ENCODE data around the gene MYL9.

MYL9 gene

DNA sequence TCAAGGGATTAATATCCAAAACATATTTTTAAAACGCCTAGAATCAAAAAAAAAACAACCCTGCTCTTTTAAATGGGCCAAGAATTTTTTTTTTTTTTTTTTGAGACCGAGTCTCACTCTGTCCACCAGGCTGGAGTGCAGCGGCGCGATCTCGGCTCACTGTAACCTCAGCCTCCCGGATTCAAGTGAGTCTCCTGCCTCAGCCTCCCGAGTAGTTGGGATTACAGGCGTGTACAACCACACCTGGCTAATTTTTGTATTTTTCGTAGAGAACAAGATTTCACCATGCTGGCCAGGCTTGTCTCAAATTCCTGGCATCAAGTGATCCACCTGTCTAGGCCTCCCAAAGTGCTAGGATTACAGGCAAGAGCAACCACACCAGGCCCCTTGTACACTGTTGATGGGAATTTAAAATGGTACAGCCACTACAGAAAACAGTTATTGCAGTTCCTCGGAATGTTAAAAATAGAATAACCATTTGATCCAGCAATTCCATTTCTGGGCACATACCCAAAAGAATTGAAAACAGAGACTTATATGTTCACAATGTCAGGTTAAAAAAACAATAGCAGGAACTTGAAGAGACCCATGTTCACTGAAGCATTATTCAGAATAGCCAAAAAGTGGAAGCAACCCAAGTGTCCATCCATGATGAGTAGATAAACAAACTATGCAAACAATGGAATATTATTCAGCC lies 3.1 kb upstream of the MYL9 start:
- no peak for DNase-seq (ENCODE audit: low spot score)
- in situ Hi-C loops (cut with MboI; ENCODE audit: low pct_unique_long_range_greater_than_20kb, low sequenced_read_pairs, unreplicated experiment), result no loop called here
- TF ChIP-seq, protein P1, sequence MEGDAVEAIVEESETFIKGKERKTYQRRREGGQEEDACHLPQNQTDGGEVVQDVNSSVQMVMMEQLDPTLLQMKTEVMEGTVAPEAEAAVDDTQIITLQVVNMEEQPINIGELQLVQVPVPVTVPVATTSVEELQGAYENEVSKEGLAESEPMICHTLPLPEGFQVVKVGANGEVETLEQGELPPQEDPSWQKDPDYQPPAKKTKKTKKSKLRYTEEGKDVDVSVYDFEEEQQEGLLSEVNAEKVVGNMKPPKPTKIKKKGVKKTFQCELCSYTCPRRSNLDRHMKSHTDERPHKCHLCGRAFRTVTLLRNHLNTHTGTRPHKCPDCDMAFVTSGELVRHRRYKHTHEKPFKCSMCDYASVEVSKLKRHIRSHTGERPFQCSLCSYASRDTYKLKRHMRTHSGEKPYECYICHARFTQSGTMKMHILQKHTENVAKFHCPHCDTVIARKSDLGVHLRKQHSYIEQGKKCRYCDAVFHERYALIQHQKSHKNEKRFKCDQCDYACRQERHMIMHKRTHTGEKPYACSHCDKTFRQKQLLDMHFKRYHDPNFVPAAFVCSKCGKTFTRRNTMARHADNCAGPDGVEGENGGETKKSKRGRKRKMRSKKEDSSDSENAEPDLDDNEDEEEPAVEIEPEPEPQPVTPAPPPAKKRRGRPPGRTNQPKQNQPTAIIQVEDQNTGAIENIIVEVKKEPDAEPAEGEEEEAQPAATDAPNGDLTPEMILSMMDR (IDR thresholded peaks at IDR 0.05; ENCODE audit: extremely low read depth, insufficient read depth, missing control alignments), result no peak

DNA sequence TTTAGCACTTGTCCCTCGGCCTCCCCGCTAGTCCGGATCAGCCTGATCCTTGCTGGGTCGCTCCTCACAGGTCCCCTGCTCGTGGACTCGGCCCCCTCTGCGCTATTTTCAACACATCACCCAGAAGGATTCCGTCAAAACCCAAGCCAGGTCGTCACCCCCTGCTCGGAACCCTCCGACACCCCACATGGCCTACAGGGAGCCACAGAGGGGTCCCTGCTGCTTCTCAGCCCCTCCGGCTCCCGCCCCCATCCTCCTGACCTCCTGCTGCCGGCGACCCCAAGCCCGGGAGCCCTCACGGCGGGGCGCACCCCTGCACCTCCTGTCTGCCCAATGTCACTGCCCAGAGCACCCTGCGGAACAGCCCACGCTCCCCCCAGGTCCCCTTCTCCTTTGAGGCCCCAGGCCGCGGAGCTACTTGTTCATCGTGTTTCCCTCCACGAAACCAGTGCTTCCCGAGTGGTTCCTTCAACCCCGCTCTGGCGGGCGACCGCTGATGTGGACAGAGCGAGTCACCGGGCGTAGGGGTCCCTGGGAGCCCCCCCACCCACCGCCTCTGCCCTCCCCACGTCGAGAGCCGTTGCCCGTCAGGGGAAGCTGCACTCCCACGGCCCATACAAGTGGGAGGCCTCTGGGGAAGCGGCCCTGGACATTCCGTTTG lies 638 bp upstream of the MYL9 start:
- in situ Hi-C loops (cut with MboI; ENCODE audit: low pct_unique_long_range_greater_than_20kb, low sequenced_read_pairs, unreplicated experiment), result no loop called here
- no peak for DNase-seq (ENCODE audit: low spot score)
- TF ChIP-seq, protein P1 (IDR thresholded peaks at IDR 0.05; ENCODE audit: extremely low read depth, insufficient read depth, missing control alignments), result no peak

DNA sequence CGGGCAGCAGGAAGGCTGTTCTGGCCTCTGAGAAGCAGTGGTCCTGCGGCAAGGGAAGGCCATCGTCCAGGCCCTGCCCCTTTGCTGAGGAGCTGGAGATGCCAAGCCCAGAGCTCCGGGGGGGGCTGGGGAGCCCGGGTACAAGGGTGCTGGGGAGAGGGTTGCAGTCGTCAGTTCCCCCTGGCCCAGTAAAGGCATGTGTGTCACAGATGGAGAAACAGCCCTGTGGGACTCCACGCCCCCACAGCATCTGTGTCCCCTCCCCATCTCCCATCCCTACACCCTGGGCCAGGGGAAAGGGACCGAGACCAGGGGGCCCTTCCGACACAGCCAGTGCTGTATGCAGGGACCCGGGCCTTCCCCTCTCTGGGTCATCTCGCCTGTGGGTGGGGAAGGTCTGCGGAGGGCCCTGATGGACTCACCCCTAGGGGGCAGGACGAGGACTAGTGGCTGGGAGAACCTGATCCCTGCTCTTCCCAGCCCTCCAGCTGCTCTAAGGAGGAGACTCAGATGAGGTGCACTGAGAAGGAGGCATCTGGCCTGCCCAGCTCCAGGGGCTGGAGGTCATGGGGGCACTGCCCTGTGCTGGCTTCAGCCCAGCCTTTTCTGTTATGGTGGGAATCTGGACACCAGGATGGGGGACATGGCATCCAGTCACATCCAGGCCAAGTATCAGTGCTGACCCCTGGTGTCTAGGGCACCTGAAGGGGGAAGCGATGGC lies 609 bp downstream of the MYL9 start:
- in situ Hi-C loops (cut with MboI; ENCODE audit: low pct_unique_long_range_greater_than_20kb, low sequenced_read_pairs, unreplicated experiment), result no loop called here
- no peak for DNase-seq (ENCODE audit: low spot score)

DNA sequence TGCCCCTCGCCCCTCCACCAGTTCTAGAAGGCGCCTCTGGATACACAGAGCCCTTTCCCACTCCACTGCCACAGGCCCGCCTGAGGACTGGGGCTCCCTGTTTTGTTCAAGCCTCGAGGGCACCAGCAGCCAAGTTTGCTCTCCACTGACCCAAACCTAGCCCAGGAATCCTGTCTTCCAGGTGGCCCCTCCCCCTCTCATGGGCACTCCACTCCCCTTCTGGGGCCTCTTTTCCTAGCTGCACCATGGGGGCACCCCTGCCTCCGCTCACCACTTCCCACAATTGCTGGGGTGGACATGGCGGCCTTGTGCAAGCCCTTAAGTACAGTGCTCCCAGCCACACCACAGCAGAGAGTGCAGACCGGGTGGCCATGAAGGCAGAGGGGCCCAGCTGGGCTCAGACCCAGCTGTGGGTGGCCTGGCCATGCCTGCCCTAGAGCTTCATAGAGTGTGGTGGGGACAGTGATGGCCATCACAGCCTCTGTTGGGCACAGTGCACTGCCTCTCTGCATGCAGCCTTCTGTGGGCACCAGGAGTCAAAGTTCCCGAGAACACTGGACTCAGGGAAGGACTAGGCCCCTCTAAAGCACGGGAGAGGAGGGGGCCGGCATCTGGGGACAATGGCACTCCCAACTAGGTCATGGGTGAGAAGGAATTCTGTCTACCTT lies 1.3 kb downstream of the MYL9 start:
- DNase-seq (ENCODE audit: low spot score), result no peak
- TF ChIP-seq, protein P1 (IDR thresholded peaks at IDR 0.05; ENCODE audit: extremely low read depth, insufficient read depth, missing control alignments), result no peak
- in situ Hi-C loops (cut with MboI; ENCODE audit: low pct_unique_long_range_greater_than_20kb, low sequenced_read_pairs, unreplicated experiment), result no loop called here

More for the DNA sequence above, 609 bp downstream of the MYL9 start:
- TF ChIP-seq, protein P1 (IDR thresholded peaks at IDR 0.05; ENCODE audit: extremely low read depth, insufficient read depth, missing control alignments), result peak; percentile 44

DNA sequence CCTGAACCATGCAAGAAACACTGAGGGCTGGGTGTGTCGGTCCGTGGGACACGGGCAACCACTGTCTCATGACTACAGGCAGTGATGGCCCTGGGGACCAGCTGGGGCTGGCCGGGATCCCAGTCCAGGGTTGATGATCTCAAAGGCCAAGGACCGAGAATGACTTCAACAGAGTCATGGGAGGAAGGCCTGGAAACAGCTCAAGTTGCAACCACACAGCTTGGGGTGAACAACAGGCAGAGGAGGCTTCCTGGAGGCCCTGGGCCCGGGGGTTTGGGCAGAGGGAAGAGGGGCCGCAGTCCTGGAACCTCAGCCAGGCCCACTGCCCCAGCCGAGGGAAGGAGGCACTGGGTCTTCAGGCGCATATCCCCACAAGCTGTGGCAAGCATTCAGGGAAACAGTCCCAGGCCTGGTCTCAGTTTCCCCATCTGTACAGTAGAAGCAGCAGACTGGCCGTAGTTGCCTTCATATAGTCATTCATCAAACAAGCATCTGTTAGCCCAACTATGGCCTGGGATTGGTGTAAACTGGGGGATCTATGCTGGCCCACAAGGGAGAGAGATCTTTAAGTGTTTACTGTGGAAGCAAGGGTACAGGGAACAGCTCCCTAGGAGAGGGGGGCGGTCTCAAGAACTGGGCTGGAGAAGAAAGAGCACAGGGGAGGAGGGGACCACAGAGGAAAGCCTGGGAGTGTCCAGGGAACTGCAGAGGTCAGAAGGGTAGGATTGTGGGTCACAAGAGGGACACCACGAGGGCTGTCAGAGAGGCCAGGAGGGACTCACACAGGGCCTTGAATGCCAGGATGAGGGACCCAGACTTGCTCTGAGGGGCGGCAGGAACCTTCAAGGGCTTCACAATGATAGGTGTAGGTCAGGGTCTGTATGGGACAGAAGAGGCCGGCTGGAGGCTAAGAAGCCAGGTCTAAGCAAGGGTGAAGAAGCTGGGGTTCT lies 2.1 kb downstream of the MYL9 start:
- TF ChIP-seq, protein P1 (IDR thresholded peaks at IDR 0.05; ENCODE audit: extremely low read depth, insufficient read depth, missing control alignments), result no peak
- in situ Hi-C loops (cut with MboI; ENCODE audit: low pct_unique_long_range_greater_than_20kb, low sequenced_read_pairs, unreplicated experiment), result no loop called here
- DNase-seq (ENCODE audit: low spot score), result no peak
